Stomach (tissue), 9 donors: ENCODE measurements around the gene KLB. TPM values are rescaled to one million over a fixed set of nuclear protein-coding genes. Genes with fewer than 3 reads are reported as not detected.

ENCODE experiments used
- DNase-seq, 2 donors: peaks; one replicate each; pipeline versions ENCODE4 v3.0.0 to v3.0.0-alpha.2; 2013 to 2019
- H3K27ac ChIP-seq, 5 donors: fragments of 200-600 bp in 4 of 5; sonication (generic) in 4 of 5; one replicate each; pipeline ENCODE4 v1.5.1; 2013 to 2019; ENCODE audit warnings: mild to moderate bottlenecking in 1 of 5, moderate library complexity in 1 of 5
- H3K27me3 ChIP-seq, 3 donors: fragments of 200-600 bp; sonication (generic); one replicate each; pipeline ENCODE4 v1.5.1; 2017 to 2019; ENCODE audit warnings: mixed run types in 1 of 3
- H3K36me3 ChIP-seq, 4 donors: fragments of 200-600 bp; sonication (generic); 1 replicate in 3 of 4; 2 replicates in 1 of 4; pipeline ENCODE4 v1.5.1; 2016 to 2019
- H3K4me1 ChIP-seq, 4 donors: fragments of 200-600 bp; sonication (generic); one replicate each; pipeline ENCODE4 v1.5.1; 2016 to 2019
- H3K4me3 ChIP-seq, 4 donors: fragments of 200-600 bp; sonication (generic) in 3 of 4; one replicate each; pipeline ENCODE4 v1.5.1; 2016 to 2019; ENCODE audit warnings: mild to moderate bottlenecking in 1 of 4
- H3K9me3 ChIP-seq, 4 donors: fragments of 200-600 bp; sonication (generic); one replicate each; pipeline ENCODE4 v1.5.1; 2016 to 2019
- EP300 ChIP-seq: sonication (generic); formaldehyde crosslinking; IDR thresholded peaks from one replicate; pipeline ENCODE4 v1.6.1; 2017; ENCODE audit warnings: antibody characterized with exemption
- POLR2A ChIP-seq, 4 donors: fragments of 450-650 bp; IDR thresholded peaks; one replicate each; pipeline ENCODE4 v1.6.1; 2016; ENCODE audit warnings: antibody characterized with exemption in 4 of 4, control low read depth in 2 of 4, mild to moderate bottlenecking in 1 of 4, moderate library complexity in 1 of 4
- POLR2AphosphoS5 ChIP-seq, 3 donors: sonication (generic); formaldehyde crosslinking; IDR thresholded peaks; one replicate each; pipeline ENCODE4 v1.6.1; 2016; ENCODE audit warnings: antibody characterized with exemption in 3 of 3
- intact Hi-C: fragments of 100-400 bp; cut with DNase I; formaldehyde crosslinking; loops from one replicate; pipeline ENCODE4 v1.15.1; 2023; ENCODE audit warnings: low total_unique reads
- polyA plus RNA-seq, 3 donors: library from polyadenylated mRNA; stranded (reverse); fragments of 200-250 nt; gene quantifications; one replicate each; pipeline ENCODE4 v1.2.3, GENCODE V29; 2013
- small RNA-seq, 4 donors: library from RNA; depleted of rRNA; stranded (forward); fragments of <200 nt; gene quantifications; one replicate each; pipeline ENCODE3, GENCODE V24; 2016
- total RNA-seq, 5 donors: library from RNA; depleted of rRNA; stranded (reverse); fragments of >200 nt; gene quantifications; one replicate each; pipeline versions ENCODE4 v1.1.0 to v1.2.3, GENCODE V29; 2014 to 2016
- TF ChIP-seq, protein P1 (sequence below), 7 experiments: fragments of 450-650 bp in 4 of 7; fragments of 200-600 bp in 3 of 7; sonication (generic) in 3 of 7; IDR thresholded peaks; one replicate each; pipeline ENCODE4 v1.5.1; 2016 to 2019; ENCODE audit warnings: antibody characterized with exemption in 7 of 7, control low read depth in 2 of 7, mild to moderate bottlenecking in 1 of 7
- donor health status: healthy with polysubstance abuse.
- donor health status: Bipolar disorder and iron deficiency.
- donor health status: healthy.

The KLB gene
- total and polyA plus RNA-seq, 8 donors: 0.06 to 0.61 (median 0.14) TPM; not detected in 4

DNA sequence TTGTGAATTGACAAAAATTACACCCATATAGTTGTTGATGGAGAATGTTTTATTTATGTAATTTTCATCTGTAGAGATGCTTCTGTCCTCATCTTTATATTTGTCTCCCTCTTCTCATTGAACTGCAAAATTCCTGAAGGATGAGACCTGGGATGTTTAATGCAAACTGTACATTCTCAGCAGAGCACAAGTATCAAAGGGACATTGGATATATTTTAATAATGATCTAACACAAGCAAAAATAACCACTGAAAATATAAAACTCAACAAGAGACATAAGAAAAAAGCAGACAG, 91.9 kb downstream of the KLB start:
- no peak for DNase-seq
- TF ChIP-seq EP300 (no peak), POLR2A (IDR thresholded peaks at IDR 0.05) (no peak), POLR2AphosphoS5 (IDR thresholded peaks at IDR 0.05) (no peak)
- TF ChIP-seq, protein P1, sequence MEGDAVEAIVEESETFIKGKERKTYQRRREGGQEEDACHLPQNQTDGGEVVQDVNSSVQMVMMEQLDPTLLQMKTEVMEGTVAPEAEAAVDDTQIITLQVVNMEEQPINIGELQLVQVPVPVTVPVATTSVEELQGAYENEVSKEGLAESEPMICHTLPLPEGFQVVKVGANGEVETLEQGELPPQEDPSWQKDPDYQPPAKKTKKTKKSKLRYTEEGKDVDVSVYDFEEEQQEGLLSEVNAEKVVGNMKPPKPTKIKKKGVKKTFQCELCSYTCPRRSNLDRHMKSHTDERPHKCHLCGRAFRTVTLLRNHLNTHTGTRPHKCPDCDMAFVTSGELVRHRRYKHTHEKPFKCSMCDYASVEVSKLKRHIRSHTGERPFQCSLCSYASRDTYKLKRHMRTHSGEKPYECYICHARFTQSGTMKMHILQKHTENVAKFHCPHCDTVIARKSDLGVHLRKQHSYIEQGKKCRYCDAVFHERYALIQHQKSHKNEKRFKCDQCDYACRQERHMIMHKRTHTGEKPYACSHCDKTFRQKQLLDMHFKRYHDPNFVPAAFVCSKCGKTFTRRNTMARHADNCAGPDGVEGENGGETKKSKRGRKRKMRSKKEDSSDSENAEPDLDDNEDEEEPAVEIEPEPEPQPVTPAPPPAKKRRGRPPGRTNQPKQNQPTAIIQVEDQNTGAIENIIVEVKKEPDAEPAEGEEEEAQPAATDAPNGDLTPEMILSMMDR (IDR thresholded peaks at IDR 0.05): no peak
- Histone ChIP-seq H3K36me3 (peaks cover 39 to 57% (median 57%) of the 10 kb centered on the region in 4 donors), H3K9me3 (no peaks in the 10 kb centered on the region), H3K27me3 (no peaks in the 10 kb centered on the region), H3K27ac (no peak overlapping the region), H3K4me3 (no peak overlapping the region), H3K4me1 (no peaks in the 10 kb centered on the region)
- intact Hi-C loops: no loop called here

Small RNA genes within 50 kb of the gene (small RNA-seq; reads per million reads assigned to genes)
- 0 reads per million in 4 donors for gene MIR5591
- gene RF00019: 0 reads per million in 4 donors
- gene RNU6-887P: 0 reads per million in 4 donors

Other genes starting within 250 kb of the KLB start
- 100 to 1,000 TPM in 1 of 5 donors, 10 to 100 TPM in 3, 1 to 10 TPM in 1; 2.3 to 103 (median 55.5) TPM for gene WDR19, start 224.4 kb upstream of the KLB start, total RNA-seq
- 10 to 100 TPM; 12.0 to 35.8 (median 14.5) TPM for gene WDR19, start 224.4 kb upstream of the KLB start, polyA plus RNA-seq
- 100 to 1,000 TPM in 1 of 5 donors, 10 to 100 TPM in 4; 13.6 to 127 (median 51.8) TPM for gene RFC1, start 40.6 kb upstream of the KLB start, total RNA-seq
- 10 to 100 TPM in 2 of 3 donors, 1 to 10 TPM in 1; 9.1 to 12.5 (median 10.8) TPM for gene RFC1, start 40.6 kb upstream of the KLB start, polyA plus RNA-seq
- gene RPL9, start 52.0 kb downstream of the KLB start, total RNA-seq: 1,000 to 10,000 TPM in 4 of 5 donors, 100 to 1,000 TPM in 1; 964 to 4,990 (median 2,883) TPM
- gene RPL9, start 52.0 kb downstream of the KLB start, polyA plus RNA-seq: 1,000 to 10,000 TPM; 2,170 to 4,250 (median 2,805) TPM
- 10 to 100 TPM; 12.3 to 36.2 (median 16.1) TPM for gene LIAS, start 52.1 kb downstream of the KLB start, total RNA-seq
- gene LIAS, start 52.1 kb downstream of the KLB start, polyA plus RNA-seq: 10 to 100 TPM; 10.4 to 31.9 (median 21.2) TPM
- gene UGDH, start 120.5 kb downstream of the KLB start, total RNA-seq: 100 to 1,000 TPM in 2 of 5 donors, 10 to 100 TPM in 3; 26.3 to 161 (median 95.0) TPM
- gene UGDH, start 120.5 kb downstream of the KLB start, polyA plus RNA-seq: 10 to 100 TPM; 14.6 to 30.2 (median 24.2) TPM
- gene SMIM14, start 231.9 kb downstream of the KLB start, total RNA-seq: 10 to 100 TPM; 11.1 to 72.9 (median 24.0) TPM
- 10 to 100 TPM; 16.4 to 83.6 (median 41.4) TPM for gene SMIM14, start 231.9 kb downstream of the KLB start, polyA plus RNA-seq